Measurements from ENCODE around the gene UBN2.
"Not testable (repeated sequence)": the region's sequence is repeated elsewhere in the genome, so short reads cannot be mapped to it uniquely, and the experiment has no call there.

The UBN2 gene

GRCh38 chr7:139218173-139218572 lies 12.9 kb upstream of the UBN2 start:
- no peak for DNase-seq (ENCODE audit: extremely low spot score)
- ChIA-PET CTCF (no interaction called here), POLR2A (no interaction called here)
- TF ChIP-seq FOXK2 (IDR thresholded peaks at IDR 0.05): no peak
- TF ChIP-seq FOXA1 (IDR thresholded peaks at IDR 0.05): no peak
- TF ChIP-seq ARNT (IDR thresholded peaks at IDR 0.05): no peak
- no peak for TF ChIP-seq ZNF384 (IDR thresholded peaks at IDR 0.05)
- no peak for TF ChIP-seq FOXM1 (IDR thresholded peaks at IDR 0.05; ENCODE audit: borderline replicate concordance)
- no peak for TF ChIP-seq L3MBTL2 (conservative IDR thresholded peaks at IDR 0.05)
- TF ChIP-seq TARDBP (IDR thresholded peaks at IDR 0.05): no peak
- no peak for TF ChIP-seq PKNOX1 (IDR thresholded peaks at IDR 0.05)
- no peak for TF ChIP-seq BHLHE40 (IDR thresholded peaks at IDR 0.05; ENCODE audit: borderline replicate concordance)
- no peak for TF ChIP-seq CTBP1 (IDR thresholded peaks at IDR 0.05; ENCODE audit: borderline replicate concordance)
- no peak for TF ChIP-seq SP1 (IDR thresholded peaks at IDR 0.05)
- TF ChIP-seq ELF4 (IDR thresholded peaks at IDR 0.05): no peak
- TF ChIP-seq SUZ12 (IDR thresholded peaks at IDR 0.05): no peak
- TF ChIP-seq HDGF (IDR thresholded peaks at IDR 0.05; ENCODE audit: borderline replicate concordance): no peak
- no peak for TF ChIP-seq LEF1 (IDR thresholded peaks at IDR 0.05; ENCODE audit: borderline replicate concordance)
- no peak for TF ChIP-seq NFRKB (IDR thresholded peaks at IDR 0.05)

GRCh38 chr7:139224219-139224618 lies 6.8 kb upstream of the UBN2 start:
- ChIA-PET CTCF (no interaction called here), POLR2A (no interaction called here)
- TF ChIP-seq TARDBP (IDR thresholded peaks at IDR 0.05) (no peak), CTBP1 (IDR thresholded peaks at IDR 0.05; ENCODE audit: borderline replicate concordance) (no peak), FOXK2 (IDR thresholded peaks at IDR 0.05) (no peak), LEF1 (IDR thresholded peaks at IDR 0.05; ENCODE audit: borderline replicate concordance) (no peak), NFRKB (IDR thresholded peaks at IDR 0.05) (no peak), FOXM1 (IDR thresholded peaks at IDR 0.05; ENCODE audit: borderline replicate concordance) (no peak), FOXA1 (IDR thresholded peaks at IDR 0.05) (no peak), HDGF (IDR thresholded peaks at IDR 0.05; ENCODE audit: borderline replicate concordance) (no peak), BHLHE40 (IDR thresholded peaks at IDR 0.05; ENCODE audit: borderline replicate concordance) (no peak), PKNOX1 (IDR thresholded peaks at IDR 0.05) (no peak), SP1 (IDR thresholded peaks at IDR 0.05) (no peak), SUZ12 (IDR thresholded peaks at IDR 0.05) (no peak), ELF4 (IDR thresholded peaks at IDR 0.05) (no peak), ARNT (IDR thresholded peaks at IDR 0.05) (no peak), L3MBTL2 (conservative IDR thresholded peaks at IDR 0.05) (no peak), ZNF384 (IDR thresholded peaks at IDR 0.05) (no peak)
- DNase-seq (ENCODE audit: extremely low spot score): no peak

GRCh38 chr7:139224836-139225235 lies 6.2 kb upstream of the UBN2 start:
- POLR2A ChIA-PET; DNase-seq (ENCODE audit: extremely low spot score); CTCF ChIA-PET: not testable (repeated sequence)

GRCh38 chr7:139225286-139226157 lies 5.5 kb upstream of the UBN2 start:
- DNase-seq (ENCODE audit: extremely low spot score); CTCF ChIA-PET; POLR2A ChIA-PET: not testable (repeated sequence)

More at GRCh38 chr7:139224836-139225235, 6.2 kb upstream of the UBN2 start:
- peak; percentile 38; the same call in 1 of the 2 replicates for TF ChIP-seq L3MBTL2 (conservative IDR thresholded peaks at IDR 0.05)

GRCh38 chr7:139226158-139226515 lies 4.9 kb upstream of the UBN2 start:
- DNase-seq (ENCODE audit: extremely low spot score); POLR2A ChIA-PET; CTCF ChIA-PET: not testable (repeated sequence)

GRCh38 chr7:139226988-139227488 lies 4.0 kb upstream of the UBN2 start:
- POLR2A ChIA-PET: not testable (repeated sequence)

GRCh38 chr7:139230023-139230422 lies 1.0 kb upstream of the UBN2 start:
- TF ChIP-seq PKNOX1 (IDR thresholded peaks at IDR 0.05): no peak
- POLR2A ChIA-PET: interaction anchor here (1.2 to 1.6 kb wide), 2 partner anchors 47 to 97 kb away, joined by 3 to 5 read pairs; a partner anchor contains a TSS
- DNase-seq (ENCODE audit: extremely low spot score): no peak
- CTCF ChIA-PET: no interaction called here

More at GRCh38 chr7:139226988-139227488, 4.0 kb upstream of the UBN2 start:
- DNase-seq (ENCODE audit: extremely low spot score); CTCF ChIA-PET: not testable (repeated sequence)
